Neutrophil (primary cell): ENCODE measurements around the gene RABL3.

Experiments
- H3K27ac ChIP-seq: fragments of 200-600 bp; sonication (generic); 2 replicates; pipeline ENCODE4 v1.5.1; 2016; ENCODE audit warnings: mild to moderate bottlenecking, moderate library complexity
- H3K27me3 ChIP-seq: fragments of 200-600 bp; sonication (generic); 2 replicates; pipeline ENCODE4 v1.6.0; 2016; ENCODE audit warnings: mild to moderate bottlenecking
- H3K36me3 ChIP-seq: fragments of 200-600 bp; sonication (generic); 2 replicates; pipeline ENCODE4 v1.5.1; 2017
- H3K4me1 ChIP-seq, 2 experiments: fragments of 200-600 bp in 1 of 2; sonication (generic) in 1 of 2; 1 replicate in 1 of 2; 2 replicates in 1 of 2; pipeline versions ENCODE4 v1.5.1 to v1.6.1; 2013 to 2016; ENCODE audit warnings: low read depth in 1 of 2, low read length in 1 of 2, mild to moderate bottlenecking in 1 of 2, moderate library complexity in 1 of 2; ENCODE audit not compliant: control insufficient read depth in 1 of 2, insufficient read depth in 1 of 2
- H3K4me3 ChIP-seq, 2 experiments: fragments of 200-600 bp in 1 of 2; sonication (generic) in 1 of 2; 1 replicate in 1 of 2; 2 replicates in 1 of 2; pipeline ENCODE4 v1.5.1; 2013 to 2016; ENCODE audit warnings: low read depth in 1 of 2, low read length in 1 of 2, mild to moderate bottlenecking in 1 of 2, moderate library complexity in 1 of 2
- H3K9me3 ChIP-seq: fragments of 200-600 bp; sonication (generic); 2 replicates; pipeline ENCODE4 v1.5.1; 2016
- CTCF ChIP-seq: fragments of 200-600 bp; sonication (generic); IDR thresholded peaks from 2 replicates; pipeline ENCODE4 v1.5.1; 2016; ENCODE audit warnings: antibody characterized with exemption

RABL3 gene

GRCh38 chr3:120650311-120650710, 92.0 kb downstream of the RABL3 start:
- no peak overlapping the region for H3K27ac ChIP-seq
- H3K36me3 ChIP-seq: no peaks in the 10 kb centered on the region
- H3K4me1 ChIP-seq: no peaks in the 10 kb centered on the region
- no peaks in the 10 kb centered on the region for H3K27me3 ChIP-seq
- H3K9me3 ChIP-seq: no peaks in the 10 kb centered on the region
- no peak overlapping the region for H3K4me3 ChIP-seq
- TF ChIP-seq CTCF: no peak

GRCh38 chr3:120649830-120650233, 92.5 kb downstream of the RABL3 start:
- no peak for TF ChIP-seq CTCF
- H3K36me3 ChIP-seq: no peaks in the 10 kb centered on the region
- H3K9me3 ChIP-seq: no peaks in the 10 kb centered on the region
- H3K4me1 ChIP-seq: no peaks in the 10 kb centered on the region
- H3K4me3 ChIP-seq: no peak overlapping the region
- no peaks in the 10 kb centered on the region for H3K27me3 ChIP-seq
- no peak overlapping the region for H3K27ac ChIP-seq

- Histone ChIP-seq H3K27ac (no peak overlapping the region), H3K36me3 (no peaks in the 10 kb centered on the region), H3K9me3 (no peaks in the 10 kb centered on the region), H3K27me3 (no peaks in the 10 kb centered on the region), H3K4me3 (no peak overlapping the region), H3K4me1 (no peaks in the 10 kb centered on the region)
- no peak for TF ChIP-seq CTCF
Observed at GRCh38 chr3:120648290-120648689, 94.0 kb downstream of the RABL3 start.

- no peak for TF ChIP-seq CTCF
- Histone ChIP-seq H3K4me3 (no peak overlapping the region), H3K36me3 (no peaks in the 10 kb centered on the region), H3K4me1 (no peaks in the 10 kb centered on the region), H3K27ac (no peak overlapping the region), H3K27me3 (no peaks in the 10 kb centered on the region), H3K9me3 (no peaks in the 10 kb centered on the region)
Observed at GRCh38 chr3:120646771-120647432, 95.4 kb downstream of the RABL3 start.

- no peak overlapping the region for H3K4me3 ChIP-seq
- no peaks in the 10 kb centered on the region for H3K9me3 ChIP-seq
- no peaks in the 10 kb centered on the region for H3K36me3 ChIP-seq
- no peaks in the 10 kb centered on the region for H3K27me3 ChIP-seq
- no peak for TF ChIP-seq CTCF
- no peak overlapping the region for H3K27ac ChIP-seq
- H3K4me1 ChIP-seq: no peaks in the 10 kb centered on the region
Observed at GRCh38 chr3:120645083-120645845, 97.1 kb downstream of the RABL3 start.
